ENCODE data around the gene DLEC1.

The DLEC1 gene

GRCh38 chr3:38136393-38136776, 97.4 kb downstream of the DLEC1 start:
- Mint-ChIP-seq H3K36me3 (ENCODE audit: low read depth) (peaks cover 19% of the 10 kb centered on the region), H3K4me1 (peaks cover 41% of the 10 kb centered on the region), H3K27me3 (ENCODE audit: low read depth, poor library complexity) (peaks cover 17% of the 10 kb centered on the region), H3K9me3 (no peaks in the 10 kb centered on the region), H3K4me3 (peak overlapping the region; percentile 90), H3K27ac (peak overlapping the region; percentile 62)
- DNase-seq, result no peak
- TF ChIP-seq CTCF (IDR thresholded peaks at IDR 0.05), result no peak

GRCh38 chr3:38136777-38137614, 98.0 kb downstream of the DLEC1 start, which contains the start of gene ACAA1:
Gene ACAA1, minus strand, starts transcription at chr3:38137127. Its CDS starts 92 bp downstream, at chr3:38137035.
- TF ChIP-seq CTCF (IDR thresholded peaks at IDR 0.05), result no peak
- Mint-ChIP-seq H3K27me3 (ENCODE audit: low read depth, poor library complexity) (peaks cover 17% of the 10 kb centered on the region), H3K36me3 (ENCODE audit: low read depth) (peaks cover 22% of the 10 kb centered on the region), H3K27ac (peak within 1 kb of the TSS; percentile 90), H3K9me3 (no peaks in the 10 kb centered on the region), H3K4me3 (peak within 1 kb of the TSS; percentile 90), H3K4me1 (peaks cover 41% of the 10 kb centered on the region)
- DNase-seq, result peak; percentile 99

- Mint-ChIP-seq H3K9me3 (no peaks in the 10 kb centered on the region), H3K27ac (peak overlapping the region; percentile 90), H3K4me3 (peak overlapping the region; percentile 90), H3K27me3 (ENCODE audit: low read depth, poor library complexity) (peaks cover 17% of the 10 kb centered on the region), H3K4me1 (peaks cover 41% of the 10 kb centered on the region), H3K36me3 (ENCODE audit: low read depth) (peaks cover 22% of the 10 kb centered on the region)
- no peak for TF ChIP-seq CTCF (IDR thresholded peaks at IDR 0.05)
- no peak for DNase-seq
Measured at GRCh38 chr3:38137615-38138348, 98.8 kb downstream of the DLEC1 start.

- DNase-seq, result peak; percentile 77
- Mint-ChIP-seq H3K4me3 (peak within 1 kb of the TSS; percentile 90), H3K27me3 (ENCODE audit: low read depth, poor library complexity) (peaks cover 17% of the 10 kb centered on the region), H3K9me3 (no peaks in the 10 kb centered on the region), H3K27ac (peak within 1 kb of the TSS; percentile 90), H3K4me1 (peaks cover 41% of the 10 kb centered on the region), H3K36me3 (ENCODE audit: low read depth) (peaks cover 19% of the 10 kb centered on the region)
- TF ChIP-seq CTCF (IDR thresholded peaks at IDR 0.05), result no peak
Measured at GRCh38 chr3:38138349-38139190, 99.6 kb downstream of the DLEC1 start, which contains the start of gene MYD88. Gene MYD88, plus strand, starts transcription at chr3:38138661. Its CDS starts 40 bp downstream, at chr3:38138701.

GRCh38 chr3:38139191-38139590, 100.2 kb downstream of the DLEC1 start:
- Mint-ChIP-seq H3K4me3 (peak overlapping the region; percentile 90), H3K27me3 (ENCODE audit: low read depth, poor library complexity) (peaks cover 17% of the 10 kb centered on the region), H3K4me1 (peaks cover 41% of the 10 kb centered on the region), H3K36me3 (ENCODE audit: low read depth) (peaks cover 17% of the 10 kb centered on the region), H3K27ac (no peak overlapping the region), H3K9me3 (no peaks in the 10 kb centered on the region)
- TF ChIP-seq CTCF (IDR thresholded peaks at IDR 0.05), result no peak
- no peak for DNase-seq

Data from nephron progenitor cell (in vitro differentiated cells).